HG02798 (cell line): Measurements from ENCODE around the gene DPP9.

Experiments used
- ATAC-seq: cut with Tn5 transposase; IDR thresholded peaks from one replicate; pipeline ENCODE4 v1.9.1; 2021; ENCODE audit warnings: mild to moderate bottlenecking; ENCODE audit not compliant: unreplicated experiment, poor library complexity

DPP9 gene

DNA sequence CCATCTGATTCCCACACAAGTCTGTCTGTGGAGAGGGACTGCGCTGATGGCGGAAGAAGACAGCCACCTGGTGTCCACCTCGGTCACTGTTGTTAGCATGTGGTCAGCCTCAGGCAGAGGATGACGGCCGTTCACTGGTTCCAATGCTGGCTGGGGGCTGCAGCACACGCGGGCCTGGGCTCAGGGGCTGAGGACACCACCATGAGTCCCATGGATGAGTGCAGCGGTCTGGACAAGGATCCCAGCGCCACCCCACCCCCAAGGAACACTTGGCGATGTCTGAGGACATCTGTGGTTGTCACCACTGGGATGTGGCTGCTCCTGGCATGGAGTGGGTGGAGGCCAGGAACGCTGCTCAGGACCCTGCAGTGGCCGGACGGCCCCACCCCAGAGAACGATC, 10.9 kb downstream of the DPP9 start:
- no peak for ATAC-seq

DNA sequence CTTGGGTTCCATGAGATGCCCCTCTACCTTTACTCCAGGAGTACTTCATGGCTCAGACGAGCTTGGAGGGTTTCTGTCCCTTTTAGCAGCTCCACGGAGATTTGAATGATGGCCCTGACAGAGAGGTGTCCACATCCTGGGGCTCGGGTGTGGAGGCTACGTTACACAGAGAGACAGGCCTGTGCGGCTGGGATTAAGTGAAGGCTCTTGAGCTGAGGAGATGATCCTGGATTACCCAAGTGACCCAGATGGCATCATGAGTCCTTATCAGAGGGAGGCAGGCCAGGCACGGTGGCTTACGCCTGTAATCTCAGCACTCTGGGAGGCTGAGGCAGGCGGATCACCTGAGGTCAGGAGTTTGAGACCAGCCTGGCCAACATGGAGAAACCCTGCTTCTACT, 12.4 kb downstream of the DPP9 start:
- no peak for ATAC-seq

DNA sequence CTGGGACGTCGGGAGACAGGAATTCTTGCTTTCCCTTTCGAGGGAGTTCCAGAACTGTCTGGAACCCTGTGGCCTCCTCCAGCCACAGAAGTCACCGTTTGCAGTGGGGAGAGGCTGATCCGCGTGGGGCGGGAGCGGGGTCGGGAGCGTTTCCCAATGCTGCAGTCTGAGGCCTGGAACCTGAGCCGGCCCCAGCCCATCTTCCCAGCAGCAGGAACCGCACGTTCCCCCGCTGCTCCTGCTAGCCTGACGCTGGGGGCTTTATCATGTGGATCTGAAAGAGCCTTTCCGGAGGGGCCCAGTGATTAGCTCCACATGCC, 13.4 kb downstream of the DPP9 start:
- ATAC-seq: no peak

DNA sequence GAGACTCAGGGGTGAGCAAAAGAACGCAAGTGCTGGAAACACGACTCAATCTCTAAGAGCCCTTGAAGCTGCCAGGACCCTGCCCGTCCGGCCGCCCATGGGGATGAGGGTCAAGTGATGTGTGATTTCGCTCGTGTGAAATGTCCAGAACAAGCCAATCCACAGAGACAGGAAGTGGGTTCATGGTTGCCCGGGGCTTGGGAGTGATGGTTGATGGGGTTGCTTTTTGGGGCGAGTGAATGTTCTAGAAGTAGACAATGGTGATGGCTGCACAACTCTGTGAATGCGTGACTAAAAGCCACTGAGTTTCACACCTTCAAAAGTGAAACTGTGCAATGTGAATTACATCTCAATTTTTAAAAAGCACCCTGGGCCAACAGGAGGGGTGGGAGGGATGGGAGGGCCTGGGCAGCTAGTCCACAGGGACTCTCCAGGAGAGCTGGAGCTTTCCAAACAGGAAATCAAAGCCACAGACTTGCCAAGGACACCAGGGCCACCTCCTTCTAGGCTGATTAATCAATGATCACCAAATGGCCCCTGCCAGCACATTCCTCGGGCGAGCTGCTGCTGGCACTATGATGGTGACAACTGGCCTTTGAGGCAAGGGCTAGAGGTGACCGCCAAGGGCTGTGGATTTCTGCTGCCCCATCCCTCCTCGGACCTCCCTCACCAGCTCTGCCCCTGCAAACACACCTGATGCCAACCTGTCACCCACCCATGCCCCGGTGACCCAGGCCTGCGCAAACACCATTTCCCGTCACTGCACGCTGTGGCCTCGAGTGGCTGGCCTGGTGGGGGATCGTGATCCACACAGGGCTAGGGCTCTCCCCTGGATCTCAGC, 14.0 kb downstream of the DPP9 start:
- ATAC-seq: no peak

DNA sequence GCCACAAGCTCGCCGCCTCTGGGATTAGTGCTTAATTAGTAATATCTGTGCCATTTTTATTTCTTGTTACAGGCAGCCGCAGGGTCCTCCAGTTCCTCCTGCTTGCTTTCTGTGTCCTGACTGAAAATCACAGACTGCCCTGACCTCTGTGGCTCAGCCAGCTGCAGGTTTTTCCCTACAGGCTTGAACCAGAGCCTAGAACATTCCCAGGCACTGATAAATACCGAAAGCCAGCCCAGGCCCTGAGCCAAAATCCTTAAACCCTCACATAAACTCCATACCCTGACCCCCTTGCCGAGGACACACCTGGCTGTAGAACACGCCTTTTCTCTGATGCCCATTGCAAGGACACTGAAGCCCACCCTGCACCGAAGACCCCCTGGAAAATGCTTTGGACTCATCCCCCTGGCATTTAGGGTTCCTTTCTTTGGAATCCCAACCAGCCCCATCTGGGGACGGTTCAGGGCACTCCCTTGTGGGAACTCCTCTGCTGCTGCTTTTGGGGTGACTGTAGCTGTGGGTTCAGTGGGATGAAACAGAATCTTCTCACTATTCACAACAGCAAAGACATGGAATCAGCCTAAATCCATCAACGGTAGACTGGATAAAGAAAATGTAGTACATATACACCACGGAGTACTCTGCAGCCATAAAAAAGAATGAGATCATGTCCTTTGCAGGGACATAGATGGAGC, 15.5 kb downstream of the DPP9 start:
- no peak for ATAC-seq

DNA sequence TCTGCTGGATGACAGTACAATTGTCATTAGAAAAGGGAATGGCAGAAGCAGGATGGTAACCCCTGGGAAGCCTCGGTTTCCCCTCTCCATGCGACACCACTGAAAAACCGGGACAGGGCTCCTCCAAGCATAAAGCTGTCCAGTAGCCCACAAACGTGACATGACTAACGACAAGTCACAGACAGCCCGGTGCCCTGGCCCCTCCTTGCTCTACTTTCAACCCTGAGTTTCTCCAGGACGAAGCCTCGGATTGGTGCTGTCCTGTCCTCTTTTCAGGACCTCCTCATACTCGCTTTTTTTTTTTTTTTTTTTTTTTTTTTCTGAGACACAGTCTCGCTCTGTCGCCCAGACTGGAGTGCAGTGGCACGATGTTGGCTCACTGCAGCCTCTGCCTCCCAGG, 16.3 kb downstream of the DPP9 start:
- ATAC-seq: no peak

DNA sequence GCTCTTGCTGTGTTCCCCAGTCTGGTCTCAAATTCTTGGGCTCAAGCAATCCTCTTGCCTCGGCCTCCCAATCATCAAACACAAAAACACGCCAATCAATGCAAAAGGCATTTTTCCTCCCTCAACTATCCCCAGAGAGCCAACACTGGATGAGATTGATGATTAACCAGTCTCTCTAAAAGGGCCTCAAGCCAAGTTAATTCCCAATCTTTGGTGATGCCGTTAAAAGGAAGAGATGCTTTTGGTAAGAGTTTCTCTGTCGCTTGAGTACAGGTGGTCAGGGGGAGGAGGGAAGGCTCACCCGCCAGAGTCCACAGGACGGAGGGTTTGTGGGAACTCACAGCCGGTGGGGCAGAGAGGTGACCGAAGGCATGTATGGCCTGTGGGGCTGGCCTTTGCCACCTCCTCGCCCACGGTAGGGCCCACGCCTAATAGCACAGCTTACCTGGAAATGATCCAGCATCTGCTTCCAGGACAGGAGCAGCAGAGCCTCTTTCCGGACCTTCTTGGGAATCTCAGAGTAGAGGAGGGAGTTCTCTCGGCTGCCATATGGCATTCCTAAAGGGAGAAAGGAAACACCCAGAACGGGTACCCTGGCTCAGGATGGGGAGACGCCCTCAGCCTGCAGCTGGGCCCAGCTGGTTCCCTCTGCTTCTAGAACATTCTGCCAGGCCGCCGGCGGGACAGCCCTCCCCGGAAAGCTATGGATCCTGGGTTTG, 18.1 kb downstream of the DPP9 start:
- no peak for ATAC-seq

DNA sequence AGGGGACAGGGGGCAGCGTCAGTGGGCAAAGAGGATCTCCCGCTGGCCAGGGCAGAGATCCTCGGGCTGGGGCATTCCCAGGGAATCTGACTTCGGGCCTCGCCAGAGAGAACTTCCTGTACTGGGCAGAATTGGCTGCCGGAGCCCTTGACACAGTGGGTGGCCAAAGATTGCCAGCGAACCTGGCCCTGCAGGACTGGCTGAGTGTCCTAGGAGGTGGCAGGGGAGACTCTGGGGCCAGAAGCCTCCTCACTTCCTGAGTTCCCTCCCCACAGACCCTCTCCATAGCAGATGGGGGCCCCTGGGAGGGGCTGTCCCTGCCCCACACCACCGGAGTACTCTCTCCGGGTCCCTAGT, 19.3 kb downstream of the DPP9 start:
- ATAC-seq: no peak

DNA sequence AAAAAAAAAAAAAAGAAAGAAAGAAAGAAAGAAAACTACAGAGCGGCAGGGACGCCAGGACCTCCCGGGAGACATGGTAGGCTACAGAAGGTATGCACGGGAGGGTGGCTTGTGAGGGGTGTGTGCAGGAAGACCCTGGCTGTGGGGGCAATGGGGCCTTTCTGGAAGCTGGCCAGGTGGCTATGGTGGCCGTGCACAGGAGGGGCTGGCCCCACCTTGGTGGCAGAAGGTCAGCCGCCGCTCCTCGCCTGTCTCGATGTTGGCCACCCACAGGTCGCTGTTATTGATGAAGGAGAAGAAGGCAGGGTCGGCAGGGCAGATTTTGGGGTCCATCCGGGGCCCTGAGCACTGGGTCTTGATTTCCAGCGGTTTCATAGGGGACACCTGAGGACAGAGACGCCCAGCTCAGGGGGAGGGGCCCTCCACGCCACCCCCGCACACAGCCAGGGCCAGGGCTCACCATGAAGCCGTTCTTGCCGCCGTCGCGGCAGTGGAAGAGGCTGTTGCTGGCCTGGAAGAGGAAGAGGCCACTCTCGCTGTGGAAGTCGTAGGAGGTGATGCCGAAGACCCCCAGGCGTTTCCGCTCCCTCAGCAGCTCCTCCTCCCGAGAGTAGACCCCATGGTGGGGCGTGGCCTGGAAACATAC, 19.8 kb downstream of the DPP9 start:
- no peak for ATAC-seq

DNA sequence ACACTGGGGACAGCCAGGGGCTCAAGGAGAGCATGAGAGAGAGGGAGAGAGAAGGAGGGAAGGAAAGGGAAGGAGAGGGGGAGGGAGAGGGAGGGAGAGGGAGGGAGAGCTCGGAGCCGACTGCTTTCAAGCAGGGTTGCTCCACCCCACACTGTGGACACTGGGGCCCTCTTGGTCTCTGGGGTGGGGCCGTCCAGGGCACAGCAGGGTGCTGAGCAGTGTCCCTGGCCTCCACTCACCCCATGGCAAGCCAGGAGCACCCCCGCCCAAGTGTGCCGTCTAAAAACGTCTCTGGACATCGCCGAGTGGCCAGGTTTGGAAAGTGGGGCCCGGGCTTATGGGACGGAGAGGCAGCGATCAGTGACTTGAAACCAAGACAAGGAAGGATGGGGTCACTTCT, 20.9 kb downstream of the DPP9 start:
- no peak for ATAC-seq

DNA sequence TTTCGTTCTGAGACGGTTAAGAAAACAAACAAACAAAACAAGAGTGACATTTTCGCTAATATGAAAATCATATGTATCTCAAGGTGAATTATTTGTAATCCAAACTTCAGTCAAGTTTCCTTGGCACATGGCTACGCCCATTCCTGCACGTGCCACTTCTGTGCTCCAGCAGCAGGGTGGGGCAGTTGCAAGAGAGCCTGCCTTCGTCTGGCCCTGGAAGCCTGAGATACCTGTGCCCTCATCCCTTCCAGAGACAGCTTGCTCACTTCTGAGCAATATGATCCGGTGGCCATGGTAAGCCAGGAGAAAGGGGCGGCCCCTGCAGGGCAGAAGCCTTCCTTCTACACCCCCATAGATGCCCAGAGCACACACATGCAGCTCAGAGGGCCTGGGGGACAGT, 22.1 kb downstream of the DPP9 start:
- no peak for ATAC-seq

DNA sequence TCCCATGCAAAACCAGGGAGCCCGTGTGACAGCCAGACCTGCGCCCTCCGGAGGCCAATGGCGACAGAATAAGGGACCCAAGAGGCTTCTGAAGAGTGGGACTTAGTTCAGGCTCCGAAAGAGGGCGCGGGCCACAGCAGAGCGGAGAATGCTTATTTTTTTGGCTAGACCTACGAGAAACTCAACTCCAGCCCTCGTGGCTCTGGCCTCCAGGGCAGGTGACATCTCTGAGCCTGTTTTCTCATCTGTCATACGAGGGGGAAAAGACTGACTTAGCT, 23.0 kb downstream of the DPP9 start:
- ATAC-seq: no peak

DNA sequence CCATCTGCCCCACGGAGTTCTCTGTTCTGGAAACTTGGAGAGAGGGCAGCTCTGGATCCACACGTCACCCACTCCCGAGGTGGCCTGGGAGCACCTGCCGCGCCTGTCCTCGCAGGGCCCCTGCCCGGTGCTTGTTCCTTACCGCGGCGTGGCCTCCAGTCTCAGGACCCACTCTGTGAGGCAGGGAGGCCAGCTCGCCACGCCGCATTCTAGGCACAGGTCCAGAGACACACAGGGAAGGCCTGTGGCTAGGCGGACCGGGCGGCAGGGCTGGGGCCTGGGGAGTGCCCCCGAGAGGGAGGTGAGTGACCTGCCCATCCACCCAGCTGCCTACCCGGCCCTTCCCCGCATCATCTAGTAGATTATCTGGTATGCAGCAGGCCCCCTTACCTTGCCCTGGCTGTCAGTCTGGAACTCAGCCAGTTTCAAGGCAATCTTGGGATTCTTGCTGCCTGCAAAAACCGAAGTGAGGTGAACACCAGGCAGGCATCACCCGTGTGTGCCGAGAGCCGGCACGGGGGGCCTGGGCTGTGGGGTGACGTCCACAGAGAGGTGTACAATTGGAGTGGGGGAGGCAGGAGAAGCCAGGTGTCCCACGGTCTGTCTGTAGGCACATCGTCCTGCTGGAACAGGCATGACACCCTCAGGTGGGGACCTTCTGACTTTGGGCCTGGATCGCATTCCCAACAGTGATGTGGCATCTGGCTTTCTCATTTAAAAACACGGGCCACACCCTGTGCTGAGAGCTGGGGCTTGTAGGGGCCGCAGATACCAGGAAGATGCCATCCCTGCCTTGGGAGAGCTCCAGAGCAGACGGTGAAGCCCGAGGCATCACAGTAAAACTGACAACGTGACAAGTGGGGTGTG, 23.6 kb downstream of the DPP9 start:
- ATAC-seq: no peak

DNA sequence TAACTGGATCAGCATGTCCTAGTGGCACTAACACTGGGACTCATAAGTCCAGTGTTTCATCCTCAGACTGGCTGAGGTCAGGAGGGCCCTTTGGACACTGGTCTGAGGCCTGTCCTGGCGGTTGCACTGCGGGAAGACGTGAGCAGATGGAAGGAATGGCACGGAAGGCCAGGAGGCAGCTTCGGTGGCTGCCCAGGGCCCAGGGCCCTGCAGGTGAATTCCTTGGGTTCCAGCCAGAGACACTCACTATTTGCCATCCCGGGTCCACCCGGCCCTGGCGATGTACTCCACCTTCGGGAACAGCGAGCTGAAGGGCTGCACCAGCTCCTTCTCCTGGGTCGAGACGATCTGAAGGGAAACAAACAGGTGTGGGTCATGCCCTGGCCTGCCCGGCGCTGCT, 26.3 kb downstream of the DPP9 start:
- no peak for ATAC-seq

DNA sequence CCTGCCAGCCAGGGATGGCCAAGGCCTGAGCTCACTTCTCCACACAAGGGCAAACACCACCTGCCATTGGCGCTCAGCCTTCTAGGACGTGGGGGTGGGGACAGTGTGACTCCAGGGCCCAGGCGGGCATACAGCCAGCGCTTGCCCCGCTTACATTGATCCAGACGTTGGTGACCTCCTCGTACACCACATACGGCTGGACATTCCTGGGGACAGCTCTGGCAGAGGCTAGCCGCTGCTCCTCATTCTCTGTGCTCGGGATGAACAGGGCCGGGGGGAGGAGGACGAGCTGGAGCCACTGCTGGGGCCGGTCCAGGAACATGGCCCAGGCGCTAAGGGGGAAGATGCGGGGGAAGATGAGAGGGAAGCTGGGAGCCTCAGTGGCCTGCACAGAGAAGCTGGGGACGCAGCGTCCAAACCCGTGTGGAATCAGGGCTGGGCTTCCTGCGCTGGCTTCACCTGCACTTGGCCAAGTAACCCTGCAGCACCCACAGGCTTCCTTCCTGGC, 28.4 kb downstream of the DPP9 start:
- no peak for ATAC-seq

DNA sequence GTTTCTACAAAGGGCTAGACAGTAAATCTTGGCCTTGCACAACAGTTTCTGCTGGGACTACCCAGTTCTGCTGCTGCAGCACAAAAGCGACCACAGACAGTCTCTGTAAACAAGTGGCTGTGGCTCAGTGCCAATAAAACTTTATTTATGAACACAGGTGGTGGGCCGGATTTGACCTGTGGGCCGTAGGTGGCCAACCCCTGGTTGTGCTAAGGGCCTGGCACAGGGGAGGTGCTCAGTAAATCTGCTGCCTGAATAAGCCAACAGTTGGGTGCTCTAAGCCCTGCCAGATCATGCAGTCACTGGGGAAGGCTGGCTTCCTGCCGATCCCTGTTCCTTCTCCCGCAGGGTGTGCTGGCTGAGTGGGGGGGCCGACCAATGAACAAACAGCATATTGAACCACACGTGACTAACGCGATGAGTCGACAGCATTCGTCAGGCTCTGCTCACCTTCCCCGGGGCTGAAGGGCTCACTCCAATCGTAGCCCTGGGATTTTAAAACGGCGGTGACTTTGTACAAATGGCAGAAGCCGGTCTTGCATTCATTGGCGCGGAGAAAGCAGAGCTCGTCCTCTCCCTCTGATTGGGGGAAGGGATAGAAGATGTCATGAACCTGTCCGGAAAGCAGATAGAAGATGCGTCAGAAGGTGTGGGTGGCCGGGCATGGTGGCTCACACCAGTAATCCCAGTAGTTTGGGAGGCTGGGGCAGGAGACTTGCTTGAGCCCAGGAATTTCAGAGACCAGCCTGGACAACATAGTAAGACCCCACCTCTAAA, 29.2 kb downstream of the DPP9 start:
- no peak for ATAC-seq

DNA sequence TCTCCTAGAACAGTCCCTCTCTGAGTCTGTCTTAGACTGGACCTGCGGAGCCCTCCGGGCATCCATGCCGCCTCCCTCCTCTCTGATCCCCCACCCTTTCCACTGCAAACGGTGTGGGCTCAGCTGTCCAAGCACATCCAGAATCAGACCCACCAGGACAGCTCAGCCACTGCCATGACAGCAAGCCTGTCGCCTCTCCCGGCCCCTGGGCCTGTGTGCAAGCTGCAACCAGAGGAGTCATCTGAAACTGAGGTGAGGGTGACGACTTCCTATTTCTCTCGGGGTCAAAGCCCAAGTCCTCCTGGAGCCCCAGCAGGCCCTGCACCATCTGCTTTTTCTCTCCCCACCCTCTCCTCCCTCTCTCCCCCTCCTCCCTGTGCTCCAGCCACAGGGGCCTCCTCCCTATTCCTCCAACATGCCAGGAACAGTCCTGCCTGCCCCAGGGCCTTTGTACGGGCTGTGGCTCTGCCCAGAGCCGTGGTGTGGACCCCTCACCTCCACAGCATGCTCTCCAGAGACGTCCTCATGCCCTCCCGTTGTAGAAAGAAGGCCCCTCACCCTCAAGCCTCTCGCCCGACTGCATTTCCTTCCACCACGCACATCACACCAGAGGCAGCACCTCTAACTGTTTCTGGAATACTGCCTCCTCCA, 30.0 kb downstream of the DPP9 start:
- ATAC-seq: no peak

DNA sequence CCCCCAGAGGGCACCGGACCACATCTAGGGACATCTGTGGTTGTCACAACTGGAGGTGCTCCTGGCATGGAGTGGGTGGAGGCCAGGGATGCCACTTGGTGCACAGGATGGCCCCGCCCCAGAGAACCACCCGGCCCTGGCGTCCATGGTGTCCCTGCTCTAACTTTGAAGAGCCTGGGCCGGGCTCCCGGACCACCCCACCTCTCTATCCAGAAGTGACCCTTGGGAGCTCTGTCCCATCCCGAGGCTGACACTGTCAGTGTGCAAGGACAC, 30.6 kb downstream of the DPP9 start:
- no peak for ATAC-seq
